ENCODE results near the gene RANBP10.

GRCh38 chr16:67675999-67676398 lies 130.4 kb downstream of the RANBP10 start:
- no peak for TF ChIP-seq EZH2 (IDR thresholded peaks at IDR 0.05; ENCODE audit: low read depth, unreplicated experiment)
- TF ChIP-seq CTCF (conservative IDR thresholded peaks at IDR 0.05; ENCODE audit: low read depth in 2 of 2) = no peak
- TF ChIP-seq CREB1 (CRISPR knock-in tag; IDR thresholded peaks at IDR 0.05; ENCODE audit: low read depth) = no peak
- no peak for TF ChIP-seq EZH2phosphoT487 (IDR thresholded peaks at IDR 0.05; ENCODE audit: unreplicated experiment)
- TF ChIP-seq REST (IDR thresholded peaks at IDR 0.05; ENCODE audit: unreplicated experiment) = no peak
- TF ChIP-seq POLR2AphosphoS5 (IDR thresholded peaks at IDR 0.05; ENCODE audit: low read depth) = no peak
- no peak for TF ChIP-seq STAT1 (IDR thresholded peaks at IDR 0.05; ENCODE audit: unreplicated experiment)
- TF ChIP-seq ZNF114 (CRISPR knock-in tag; IDR thresholded peaks at IDR 0.05) = no peak
- no peak for TF ChIP-seq ZNF331 (CRISPR knock-in tag; IDR thresholded peaks at IDR 0.05; ENCODE audit: low read depth)
- no peak for TF ChIP-seq JUNB (IDR thresholded peaks at IDR 0.05; ENCODE audit: unreplicated experiment)
